ENCODE results near the gene CCDC74A.
"Not testable (repeated sequence)": the region's sequence is repeated elsewhere in the genome, so short reads cannot be mapped to it uniquely, and the experiment has no call there.

The CCDC74A gene

DNA sequence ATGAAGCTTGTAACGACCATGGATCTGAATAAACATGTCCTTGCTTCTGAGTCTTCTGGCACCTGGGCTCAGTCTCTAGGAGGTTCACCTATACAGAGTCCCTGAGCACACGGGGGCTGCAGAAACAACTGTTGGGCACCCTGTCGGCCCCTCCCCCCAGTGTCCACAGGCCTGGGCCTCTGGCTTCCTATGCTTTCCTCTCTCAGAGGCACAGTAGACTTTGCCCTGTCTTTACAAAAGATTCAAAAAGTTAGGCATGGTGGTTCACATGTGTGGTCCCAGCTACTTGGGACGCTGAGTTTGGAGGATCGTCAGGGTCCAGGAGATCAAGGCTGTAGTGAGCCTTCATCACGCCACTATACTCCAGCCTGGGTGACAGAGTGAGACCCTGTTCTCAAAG, 6.2 kb upstream of the CCDC74A start:
- H3K36me3 ChIP-seq (ENCODE audit: control insufficient read depth, insufficient read depth, low read length); H3K27ac ChIP-seq (ENCODE audit: low read depth, low read length); H3K4ac ChIP-seq (ENCODE audit: low read depth, low read length); H2BK5ac ChIP-seq (ENCODE audit: low read length); H4K5ac ChIP-seq (ENCODE audit: low read length); H3K4me1 ChIP-seq (ENCODE audit: control insufficient read depth, low read depth, low read length); H3K56ac ChIP-seq (ENCODE audit: low read length); H3K9ac ChIP-seq (ENCODE audit: low read length); H3K18ac ChIP-seq (ENCODE audit: low read length); H4K8ac ChIP-seq (ENCODE audit: low read depth, low read length); H2BK120ac ChIP-seq (ENCODE audit: low read depth, low read length); H2AK5ac ChIP-seq (ENCODE audit: low read length); DNase-seq; H3K4me3 ChIP-seq (ENCODE audit: low read length); H3K4me2 ChIP-seq (ENCODE audit: low read length); H3K79me1 ChIP-seq (ENCODE audit: low read length); H3K23ac ChIP-seq (ENCODE audit: low read length); H2BK15ac ChIP-seq (replicated peaks; ENCODE audit: low read depth); H3K27me3 ChIP-seq (ENCODE audit: insufficient read depth, low read length, poor library complexity); H3K79me2 ChIP-seq (ENCODE audit: control insufficient read depth, insufficient read depth, low read length): not testable (repeated sequence)
- no CpG with 5 or more reads among the region's 6 CpGs for WGBS (ENCODE audit: extremely low coverage, insufficient coverage, low lambda C conversion rate)

DNA sequence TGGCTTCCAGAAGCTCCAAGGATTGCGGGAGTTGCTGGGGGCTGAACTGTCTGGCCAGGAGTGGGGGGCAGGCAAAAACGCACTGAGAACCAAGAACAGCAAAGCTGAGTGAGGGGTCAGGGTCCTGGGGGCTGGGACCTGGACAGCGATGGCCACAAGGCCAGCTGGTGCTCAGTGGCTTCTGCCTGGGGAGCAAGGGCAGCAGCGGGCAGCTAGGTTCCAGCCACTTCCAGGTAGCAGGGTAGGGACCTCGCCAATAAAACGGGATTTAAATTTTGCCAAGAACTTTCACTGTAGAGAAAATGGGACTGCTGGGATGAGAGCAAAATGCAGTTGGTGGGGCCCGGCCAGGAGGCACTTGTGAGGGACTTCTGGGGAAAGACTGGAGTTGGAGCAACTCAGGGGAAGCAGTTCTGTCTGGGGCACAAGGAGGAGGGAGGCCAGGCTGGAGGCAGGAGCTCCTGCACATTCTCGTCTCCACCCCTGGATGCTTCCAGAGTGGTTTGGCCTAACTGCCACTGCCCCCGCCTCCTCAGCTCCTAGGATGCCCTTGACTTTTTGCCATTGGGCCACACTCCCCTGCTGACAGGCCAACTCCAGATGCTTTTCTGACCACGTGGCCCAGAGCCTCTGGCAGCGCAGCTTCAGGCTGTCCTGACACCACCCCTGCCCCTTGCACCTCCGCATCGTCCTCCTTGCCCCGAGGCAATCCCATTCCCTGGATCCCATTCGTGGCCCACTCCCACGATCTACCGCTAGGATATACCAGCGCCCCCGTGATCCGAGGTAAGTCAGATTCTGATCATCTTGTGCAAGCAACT, 5.5 kb upstream of the CCDC74A start:
- no peaks in the 10 kb centered on the region for H3K79me1 ChIP-seq (ENCODE audit: low read length)
- H3K79me2 ChIP-seq (ENCODE audit: control insufficient read depth, insufficient read depth, low read length): no peaks in the 10 kb centered on the region
- H3K4me3 ChIP-seq (ENCODE audit: low read length): no peak overlapping the region
- H2BK120ac ChIP-seq (ENCODE audit: low read depth, low read length): no peak overlapping the region
- H3K56ac ChIP-seq (ENCODE audit: low read length): no peak overlapping the region
- no peak overlapping the region for H2BK5ac ChIP-seq (ENCODE audit: low read length)
- H3K27me3 ChIP-seq (ENCODE audit: insufficient read depth, low read length, poor library complexity): no peaks in the 10 kb centered on the region
- no peak overlapping the region for H2BK15ac ChIP-seq (replicated peaks; ENCODE audit: low read depth)
- H3K18ac ChIP-seq (ENCODE audit: low read length): no peak overlapping the region
- no peak overlapping the region for H3K4ac ChIP-seq (ENCODE audit: low read depth, low read length)
- H3K27ac ChIP-seq (ENCODE audit: low read depth, low read length): no peak overlapping the region
- peak; percentile 27 for DNase-seq
- no peak overlapping the region for H3K4me2 ChIP-seq (ENCODE audit: low read length)
- WGBS (ENCODE audit: extremely low coverage, insufficient coverage, low lambda C conversion rate): no CpG with 5 or more reads among the region's 20 CpGs
- H3K23ac ChIP-seq (ENCODE audit: low read length): no peak overlapping the region
- H3K36me3 ChIP-seq (ENCODE audit: control insufficient read depth, insufficient read depth, low read length): peaks cover 2% of the 10 kb centered on the region
- H4K8ac ChIP-seq (ENCODE audit: low read depth, low read length): no peak overlapping the region
- no peak overlapping the region for H4K5ac ChIP-seq (ENCODE audit: low read length)
- no peaks in the 10 kb centered on the region for H3K4me1 ChIP-seq (ENCODE audit: control insufficient read depth, low read depth, low read length)
- no peak overlapping the region for H3K9ac ChIP-seq (ENCODE audit: low read length)
- no peak overlapping the region for H2AK5ac ChIP-seq (ENCODE audit: low read length)

DNA sequence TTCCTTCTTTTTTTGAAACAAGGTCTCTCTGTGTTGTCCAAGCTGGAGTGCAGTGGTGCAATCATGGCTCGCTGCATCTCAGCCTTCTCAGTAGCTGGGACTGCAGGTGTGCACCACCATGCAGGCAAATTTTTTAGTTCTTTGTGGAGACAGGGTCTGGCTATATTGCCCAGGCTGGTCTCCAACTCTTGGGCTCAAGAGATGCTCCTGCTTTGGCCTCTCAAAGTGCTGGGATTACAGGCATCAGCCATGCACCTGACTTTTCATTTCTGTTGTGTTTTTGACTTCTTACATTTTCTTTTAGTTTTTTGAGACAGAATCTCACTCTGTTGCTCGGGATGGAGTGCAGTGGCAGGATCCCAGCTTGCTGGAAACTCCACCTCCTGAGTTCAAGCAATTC, 2.4 kb upstream of the CCDC74A start:
- no CpG with 5 or more reads among the region's 2 CpGs for WGBS (ENCODE audit: extremely low coverage, insufficient coverage, low lambda C conversion rate)
- not testable (repeated sequence) for DNase-seq

DNA sequence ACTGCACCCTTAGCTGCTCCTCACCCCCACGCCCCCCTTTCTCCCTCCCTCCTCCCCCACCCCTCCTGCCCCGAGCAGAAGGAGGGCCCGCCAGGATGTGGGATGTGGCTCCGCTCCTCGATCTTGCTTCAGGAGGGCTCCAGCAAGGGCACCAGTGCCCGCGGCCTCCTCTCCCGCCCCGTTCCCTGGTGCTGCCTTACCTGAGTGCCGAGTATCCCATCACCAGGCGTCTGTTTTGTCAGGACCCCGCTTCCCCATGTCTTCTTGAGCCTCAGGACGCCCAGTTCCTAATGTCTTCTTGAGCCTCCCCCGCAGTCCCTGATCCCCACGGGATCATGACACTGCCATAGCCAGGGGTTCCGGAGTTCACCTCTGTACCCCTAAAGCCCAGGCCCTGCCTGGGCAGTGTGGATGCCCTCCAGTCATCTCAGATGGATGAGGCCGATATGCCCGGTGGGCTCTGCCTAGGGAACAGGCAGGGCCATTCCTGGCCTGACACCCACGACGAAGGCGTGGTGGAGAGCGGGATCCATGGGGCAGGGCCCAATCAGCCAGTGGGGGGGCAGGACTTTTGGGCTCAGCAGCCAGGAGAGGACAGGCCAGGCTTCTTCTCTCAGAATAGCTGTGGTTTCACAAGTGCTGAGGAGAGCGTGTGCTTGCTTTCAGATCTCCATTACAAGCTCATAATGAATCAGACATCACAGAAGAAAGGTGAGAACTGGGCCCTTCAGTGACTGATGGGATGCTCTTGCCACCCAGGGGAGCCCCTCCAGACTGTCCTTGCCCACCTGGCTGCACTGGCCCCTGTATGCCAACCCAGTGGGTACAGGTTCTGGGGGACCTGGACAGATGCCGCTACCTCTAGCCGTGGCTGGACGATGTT, 1.5 kb downstream of the CCDC74A start:
- not testable (repeated sequence) for H2BK15ac ChIP-seq (replicated peaks; ENCODE audit: low read depth); H2BK120ac ChIP-seq (ENCODE audit: low read depth, low read length); H3K4me3 ChIP-seq (ENCODE audit: low read length)

More for the DNA sequence above, 2.4 kb upstream of the CCDC74A start:
- not testable (repeated sequence) for H3K56ac ChIP-seq (ENCODE audit: low read length); H3K23ac ChIP-seq (ENCODE audit: low read length); H3K18ac ChIP-seq (ENCODE audit: low read length); H2BK120ac ChIP-seq (ENCODE audit: low read depth, low read length); H3K4ac ChIP-seq (ENCODE audit: low read depth, low read length); H3K4me3 ChIP-seq (ENCODE audit: low read length); H2BK15ac ChIP-seq (replicated peaks; ENCODE audit: low read depth); H2AK5ac ChIP-seq (ENCODE audit: low read length); H3K27me3 ChIP-seq (ENCODE audit: insufficient read depth, low read length, poor library complexity); H3K79me1 ChIP-seq (ENCODE audit: low read length); H3K9ac ChIP-seq (ENCODE audit: low read length); H3K79me2 ChIP-seq (ENCODE audit: control insufficient read depth, insufficient read depth, low read length); H3K36me3 ChIP-seq (ENCODE audit: control insufficient read depth, insufficient read depth, low read length); H3K27ac ChIP-seq (ENCODE audit: low read depth, low read length); H4K5ac ChIP-seq (ENCODE audit: low read length); H4K8ac ChIP-seq (ENCODE audit: low read depth, low read length); H3K4me1 ChIP-seq (ENCODE audit: control insufficient read depth, low read depth, low read length); H2BK5ac ChIP-seq (ENCODE audit: low read length); H3K4me2 ChIP-seq (ENCODE audit: low read length)

DNA sequence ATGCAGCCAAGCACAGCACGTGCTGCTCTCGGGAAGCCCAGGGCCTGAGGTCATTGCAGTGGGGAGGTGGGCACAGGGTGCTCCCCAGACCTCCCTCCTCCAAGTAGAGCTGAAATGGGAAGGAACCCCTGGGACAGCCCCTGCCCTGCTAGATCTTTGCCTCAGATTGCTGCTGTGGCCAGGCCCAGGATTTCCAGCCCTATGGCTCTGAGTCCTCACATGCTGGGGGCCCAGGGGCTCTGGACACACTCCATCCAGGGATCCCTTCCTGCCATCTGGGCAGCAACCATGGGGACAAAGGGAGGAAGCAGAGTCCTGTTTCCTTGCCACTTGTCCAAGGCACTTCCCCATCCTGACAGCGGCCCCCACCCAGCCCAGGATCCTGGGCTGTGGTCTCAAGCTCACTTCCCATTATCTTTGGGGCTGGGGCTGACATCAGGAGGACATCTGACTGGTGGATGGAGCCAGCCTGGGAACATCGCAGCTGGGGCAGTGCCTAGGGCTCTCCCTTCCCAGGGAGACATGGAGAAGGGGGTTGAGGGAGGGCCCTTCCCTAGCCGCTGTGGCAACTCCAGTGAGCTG, 2.3 kb downstream of the CCDC74A start:
- H4K5ac ChIP-seq (ENCODE audit: low read length); H3K79me1 ChIP-seq (ENCODE audit: low read length); H3K27me3 ChIP-seq (ENCODE audit: insufficient read depth, low read length, poor library complexity); DNase-seq; H3K23ac ChIP-seq (ENCODE audit: low read length); H3K4me1 ChIP-seq (ENCODE audit: control insufficient read depth, low read depth, low read length); H2AK5ac ChIP-seq (ENCODE audit: low read length); H3K9ac ChIP-seq (ENCODE audit: low read length); H2BK15ac ChIP-seq (replicated peaks; ENCODE audit: low read depth); H3K27ac ChIP-seq (ENCODE audit: low read depth, low read length); H4K8ac ChIP-seq (ENCODE audit: low read depth, low read length); H3K36me3 ChIP-seq (ENCODE audit: control insufficient read depth, insufficient read depth, low read length); H3K79me2 ChIP-seq (ENCODE audit: control insufficient read depth, insufficient read depth, low read length); H3K4ac ChIP-seq (ENCODE audit: low read depth, low read length); H3K4me2 ChIP-seq (ENCODE audit: low read length); H3K4me3 ChIP-seq (ENCODE audit: low read length); H2BK5ac ChIP-seq (ENCODE audit: low read length); H2BK120ac ChIP-seq (ENCODE audit: low read depth, low read length); H3K18ac ChIP-seq (ENCODE audit: low read length); H3K56ac ChIP-seq (ENCODE audit: low read length): not testable (repeated sequence)
- no CpG with 5 or more reads among the region's 5 CpGs for WGBS (ENCODE audit: extremely low coverage, insufficient coverage, low lambda C conversion rate)

More for the DNA sequence above, 1.5 kb downstream of the CCDC74A start:
- H3K27me3 ChIP-seq (ENCODE audit: insufficient read depth, low read length, poor library complexity); H3K18ac ChIP-seq (ENCODE audit: low read length); H2AK5ac ChIP-seq (ENCODE audit: low read length); H3K4me2 ChIP-seq (ENCODE audit: low read length); H3K23ac ChIP-seq (ENCODE audit: low read length); H2BK5ac ChIP-seq (ENCODE audit: low read length); H3K4ac ChIP-seq (ENCODE audit: low read depth, low read length); H4K8ac ChIP-seq (ENCODE audit: low read depth, low read length); H3K9ac ChIP-seq (ENCODE audit: low read length); H3K27ac ChIP-seq (ENCODE audit: low read depth, low read length); H3K79me1 ChIP-seq (ENCODE audit: low read length); H4K5ac ChIP-seq (ENCODE audit: low read length); H3K79me2 ChIP-seq (ENCODE audit: control insufficient read depth, insufficient read depth, low read length); H3K4me1 ChIP-seq (ENCODE audit: control insufficient read depth, low read depth, low read length); H3K36me3 ChIP-seq (ENCODE audit: control insufficient read depth, insufficient read depth, low read length): not testable (repeated sequence)
- DNase-seq: peak; percentile 8
- peak overlapping the region; percentile 1 for H3K56ac ChIP-seq (ENCODE audit: low read length)
- WGBS (ENCODE audit: extremely low coverage, insufficient coverage, low lambda C conversion rate): no CpG with 5 or more reads among the region's 26 CpGs
